GM10248 (cell line): Measurements from ENCODE around the gene DUOXA1.

Experiments used
- CTCF ChIA-PET: fragments of 300-600 bp; sonication (Branson Sonifier 250); formaldehyde crosslinking; extraction: SDS; loops from one replicate; lab custom pipeline; 2021; ENCODE audit warnings: antibody characterized with exemption; lab: Yijun Ruan, JAX
- POLR2A ChIA-PET: fragments of 350-650 bp; sonication (Branson Sonifier 250); formaldehyde crosslinking; extraction: SDS; loops from one replicate; lab custom pipeline; 2020; ENCODE audit warnings: antibody characterized with exemption; lab: Yijun Ruan, JAX
- DNase-seq: peaks from one replicate; pipeline ENCODE4 v3.0.0; 2012; ENCODE audit errors: extremely low spot score
- TF ChIP-seq, protein P1 (sequence below): IDR thresholded peaks from 2 replicates; pipeline ENCODE4 v1.5.1; 2012; ENCODE audit warnings: mild to moderate bottlenecking, low read depth; ENCODE audit errors: extremely low read depth, missing control alignments, control extremely low read depth

DUOXA1 gene

DNA sequence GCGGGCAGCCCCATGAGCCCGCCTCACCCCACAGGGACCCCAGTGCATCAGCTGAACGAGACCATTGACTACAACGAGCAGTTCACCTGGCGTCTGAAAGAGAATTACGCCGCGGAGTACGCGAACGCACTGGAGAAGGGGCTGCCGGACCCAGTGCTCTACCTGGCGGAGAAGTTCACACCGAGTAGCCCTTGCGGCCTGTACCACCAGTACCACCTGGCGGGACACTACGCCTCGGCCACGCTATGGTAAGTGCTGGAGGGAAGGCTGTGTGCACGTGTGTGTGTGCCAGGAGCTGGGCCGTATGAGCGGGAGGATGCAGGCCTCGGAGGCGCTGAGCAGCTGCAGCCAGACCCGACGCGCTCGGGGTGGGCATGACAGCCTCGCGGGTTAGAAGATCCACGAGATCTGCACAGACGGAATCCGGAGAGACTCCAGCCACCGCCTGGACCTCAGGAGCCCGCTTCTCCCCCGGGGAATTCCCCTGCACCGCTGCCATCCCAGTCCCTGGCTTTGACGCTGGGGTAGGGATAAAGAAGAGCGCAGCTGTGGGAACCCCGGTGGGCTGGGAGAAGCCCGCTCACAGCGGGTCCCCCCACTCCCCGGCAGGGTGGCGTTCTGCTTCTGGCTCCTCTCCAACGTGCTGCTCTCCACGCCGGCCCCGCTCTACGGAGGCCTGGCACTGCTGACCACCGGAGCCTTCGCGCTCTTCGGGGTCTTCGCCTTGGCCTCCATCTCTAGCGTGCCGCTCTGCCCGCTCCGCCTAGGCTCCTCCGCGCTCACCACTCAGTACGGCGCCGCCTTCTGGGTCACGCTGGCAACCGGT is 13.0 kb downstream of the DUOXA1 start:
- DNase-seq, result no peak
- ChIA-PET POLR2A (no interaction called here), CTCF (interaction anchor here (1.1 to 3.1 kb wide), 3 partner anchors 8 to 11 kb away, joined by 3 to 9 read pairs (median 4); no protein-coding TSS in a partner anchor)
- TF ChIP-seq, protein P1, sequence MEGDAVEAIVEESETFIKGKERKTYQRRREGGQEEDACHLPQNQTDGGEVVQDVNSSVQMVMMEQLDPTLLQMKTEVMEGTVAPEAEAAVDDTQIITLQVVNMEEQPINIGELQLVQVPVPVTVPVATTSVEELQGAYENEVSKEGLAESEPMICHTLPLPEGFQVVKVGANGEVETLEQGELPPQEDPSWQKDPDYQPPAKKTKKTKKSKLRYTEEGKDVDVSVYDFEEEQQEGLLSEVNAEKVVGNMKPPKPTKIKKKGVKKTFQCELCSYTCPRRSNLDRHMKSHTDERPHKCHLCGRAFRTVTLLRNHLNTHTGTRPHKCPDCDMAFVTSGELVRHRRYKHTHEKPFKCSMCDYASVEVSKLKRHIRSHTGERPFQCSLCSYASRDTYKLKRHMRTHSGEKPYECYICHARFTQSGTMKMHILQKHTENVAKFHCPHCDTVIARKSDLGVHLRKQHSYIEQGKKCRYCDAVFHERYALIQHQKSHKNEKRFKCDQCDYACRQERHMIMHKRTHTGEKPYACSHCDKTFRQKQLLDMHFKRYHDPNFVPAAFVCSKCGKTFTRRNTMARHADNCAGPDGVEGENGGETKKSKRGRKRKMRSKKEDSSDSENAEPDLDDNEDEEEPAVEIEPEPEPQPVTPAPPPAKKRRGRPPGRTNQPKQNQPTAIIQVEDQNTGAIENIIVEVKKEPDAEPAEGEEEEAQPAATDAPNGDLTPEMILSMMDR, result no peak

DNA sequence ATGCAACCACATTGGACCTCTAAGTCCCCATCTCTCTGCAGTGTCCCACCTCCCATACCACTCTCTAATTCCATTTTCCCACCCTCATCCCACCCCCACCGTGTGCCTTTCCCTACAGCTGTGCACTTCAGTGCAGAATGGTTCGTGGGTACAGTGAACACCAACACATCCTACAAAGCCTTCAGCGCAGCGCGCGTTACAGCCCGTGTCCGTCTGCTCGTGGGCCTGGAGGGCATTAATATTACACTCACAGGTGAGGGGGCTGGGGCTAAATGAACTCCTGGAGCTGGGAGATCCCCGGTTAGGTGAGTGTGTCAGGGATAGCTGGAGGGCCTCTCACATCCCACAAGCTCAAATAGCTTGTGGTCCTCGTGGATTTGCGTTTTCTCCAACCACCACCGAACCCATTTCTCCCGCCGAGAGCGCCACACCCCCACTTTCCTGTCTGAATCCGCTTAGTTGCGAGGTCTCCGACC is 13.6 kb downstream of the DUOXA1 start:
- CTCF ChIA-PET, result interaction anchor here (1.1 to 3.1 kb wide), 3 partner anchors 9 to 11 kb away, joined by 3 to 9 read pairs (median 4); no protein-coding TSS in a partner anchor
- POLR2A ChIA-PET, result no interaction called here
- TF ChIP-seq, protein P1, result no peak
- no peak for DNase-seq

DNA sequence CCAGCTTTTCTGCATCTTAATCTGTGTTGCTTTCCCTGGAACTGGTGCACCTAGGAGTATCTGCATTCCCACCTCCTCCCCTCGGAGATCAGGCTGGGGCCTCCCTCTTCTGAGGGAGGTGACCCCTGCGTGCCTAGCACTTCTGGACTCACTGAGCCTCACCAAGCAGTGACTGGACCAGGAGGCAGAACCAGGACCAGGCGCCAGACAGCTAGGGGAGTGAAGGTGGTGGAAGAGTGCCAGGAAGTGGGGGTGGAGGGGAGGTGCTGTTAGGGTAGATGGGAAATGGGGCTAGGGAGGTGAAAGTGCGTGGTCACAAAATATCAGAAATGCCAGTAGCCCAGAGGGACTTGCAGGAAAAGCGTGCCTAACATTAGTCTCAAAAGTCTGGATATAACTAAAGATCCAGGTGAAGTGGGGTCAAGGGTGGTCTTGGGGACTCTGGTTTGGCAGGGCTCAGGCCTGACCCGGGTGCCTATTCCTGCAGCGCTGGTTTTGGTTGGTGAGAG is 14.3 kb downstream of the DUOXA1 start:
- ChIA-PET POLR2A (no interaction called here), CTCF (interaction anchor here (1.1 to 3.1 kb wide), 4 partner anchors 9 to 20 kb away, joined by 3 to 9 read pairs (median 4); no protein-coding TSS in a partner anchor)

DNA sequence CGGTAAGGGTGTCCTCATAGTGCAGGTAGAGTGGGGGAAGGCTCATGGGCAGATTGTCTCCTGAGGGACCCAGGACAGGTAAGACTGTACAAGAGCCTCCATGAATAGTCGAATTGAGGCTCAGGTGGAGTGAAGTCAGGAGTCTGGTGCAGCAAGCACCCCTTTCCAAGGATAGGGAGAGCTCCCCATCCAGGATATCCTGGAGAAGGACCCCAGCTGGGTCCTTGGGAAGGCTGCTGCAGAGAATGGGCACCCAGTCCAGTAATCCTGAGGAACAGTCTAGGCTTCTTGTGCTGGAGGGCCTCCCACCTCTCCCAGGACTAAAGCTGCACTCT is 15.0 kb downstream of the DUOXA1 start:
- TF ChIP-seq, protein P1, result no peak

More for the DNA sequence above, 14.3 kb downstream of the DUOXA1 start:
- no peak for DNase-seq
- TF ChIP-seq, protein P1, result no peak

DNA sequence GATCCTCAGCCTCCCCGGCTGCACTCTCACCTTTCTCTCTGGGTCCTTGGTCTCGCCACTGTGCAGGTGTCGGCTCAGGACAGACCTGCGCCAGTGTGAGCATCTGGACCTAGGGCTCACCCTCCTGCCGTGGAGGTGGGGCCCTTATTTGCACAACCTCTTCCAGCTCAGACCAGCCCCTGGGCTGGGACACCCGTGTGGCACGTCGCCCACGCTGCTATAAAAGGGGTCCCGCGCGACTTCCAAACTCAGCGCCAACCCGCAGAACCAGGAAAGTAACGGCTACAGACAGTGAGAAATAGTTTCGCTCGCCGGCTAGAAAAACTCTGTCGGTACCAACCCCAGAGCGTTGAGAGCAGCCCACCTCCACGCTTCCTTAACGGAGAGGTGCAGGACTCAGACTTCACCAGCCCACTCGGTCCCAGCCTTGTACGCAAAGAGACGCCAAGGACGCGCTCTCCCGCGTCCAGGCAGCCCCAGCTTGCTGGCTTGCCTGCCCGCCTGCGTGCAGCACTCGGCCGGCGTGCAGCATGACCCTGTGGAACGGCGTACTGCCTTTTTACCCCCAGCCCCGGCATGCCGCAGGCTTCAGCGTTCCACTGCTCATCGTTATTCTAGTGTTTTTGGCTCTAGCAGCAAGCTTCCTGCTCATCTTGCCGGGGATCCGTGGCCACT is 15.5 kb downstream of the DUOXA1 start, which contains the start of the genes DUOX2 and DUOXA2:
DUOX2 (minus strand) TSS at position 97 of the 675 bp plus-strand sequence. CDS start 761 bp downstream, outside the sequence.
DUOXA2 (plus strand) TSS at position 251 of the 675 bp plus-strand sequence; CDS start at position 531, 280 bp downstream.
- ChIA-PET CTCF (interaction anchor here (1.1 to 3.1 kb wide), 4 partner anchors 8 to 261 kb away, joined by 3 to 9 read pairs (median 4); no protein-coding TSS in a partner anchor), POLR2A (no interaction called here)
- DNase-seq, result no peak
- TF ChIP-seq, protein P1, result no peak

More for the DNA sequence above, 15.0 kb downstream of the DUOXA1 start:
- ChIA-PET CTCF (interaction anchor here (1.1 to 3.1 kb wide), 3 partner anchors 9 to 19 kb away, joined by 3 to 9 read pairs (median 5); no protein-coding TSS in a partner anchor), POLR2A (no interaction called here)
- DNase-seq, result no peak

DNA sequence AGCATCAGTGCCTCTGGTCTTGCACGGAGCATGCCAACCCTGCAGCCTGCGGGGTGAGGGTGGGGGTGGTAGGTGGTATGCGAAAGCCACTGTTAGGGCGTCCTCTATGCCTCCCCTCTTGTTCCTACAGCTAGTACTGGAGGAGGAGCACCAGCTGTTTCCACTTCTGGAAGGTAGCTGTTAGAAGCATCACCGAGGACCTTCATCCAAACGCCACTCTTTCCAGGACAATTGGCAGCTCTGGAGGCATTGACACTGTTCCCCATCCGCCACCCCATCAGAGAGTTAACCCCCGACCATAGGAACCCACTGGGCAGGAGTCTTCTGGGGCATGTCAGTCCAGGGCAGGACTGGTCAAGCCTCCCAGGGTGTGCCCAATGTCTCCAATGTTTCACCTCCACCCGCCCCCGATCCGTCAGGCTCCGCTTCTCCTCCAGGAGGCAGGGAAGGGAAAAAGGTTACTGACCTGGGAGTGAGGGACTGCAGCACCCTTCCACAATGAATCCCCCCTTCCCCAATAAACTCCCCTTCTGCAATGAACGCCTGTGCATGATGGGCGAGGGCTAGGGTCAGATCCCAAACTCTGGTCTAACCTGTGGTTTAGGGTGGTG is 16.2 kb downstream of the DUOXA1 start:
- DNase-seq, result no peak
- POLR2A ChIA-PET, result no interaction called here
- TF ChIP-seq, protein P1, result no peak
- CTCF ChIA-PET, result interaction anchor here (1.2 to 2.1 kb wide), 3 partner anchors 12 to 260 kb away, joined by 3 to 7 read pairs (median 4); no protein-coding TSS in a partner anchor
